Posterior vena cava (tissue), 2 donors: ENCODE data around the gene CLDN6. TPM values are rescaled to one million over a fixed set of nuclear protein-coding genes. Genes with fewer than 3 reads are reported as not detected.

ENCODE experiments used
- DNase-seq: peaks from one replicate; pipeline ENCODE4 v3.0.0-alpha.2; 2020; ENCODE audit warnings: low spot score
- intact Hi-C, 2 donors: fragments of 100-400 bp; cut with DNase I; formaldehyde crosslinking; loops; one replicate each; pipeline versions ENCODE4 v1.14.1 to v1.14.2; 2022 to 2023
- total RNA-seq, 2 donors: library from RNA; stranded (reverse); fragmentation: NEBNext Ultra II Directional; extraction: Animal tissue kit (Norgen Biotek cat#: 25700); gene quantifications; one replicate each; pipeline ENCODE4 v1.2.1, GENCODE V29; 2021
- donor health status: DM: yes; HTN: yes; CAD: no.
- donor health status: DM: yes; HTN: yes; CAD: no.

Gene CLDN6
- total RNA-seq, 2 donors from 2014 or later, result not detected

DNA sequence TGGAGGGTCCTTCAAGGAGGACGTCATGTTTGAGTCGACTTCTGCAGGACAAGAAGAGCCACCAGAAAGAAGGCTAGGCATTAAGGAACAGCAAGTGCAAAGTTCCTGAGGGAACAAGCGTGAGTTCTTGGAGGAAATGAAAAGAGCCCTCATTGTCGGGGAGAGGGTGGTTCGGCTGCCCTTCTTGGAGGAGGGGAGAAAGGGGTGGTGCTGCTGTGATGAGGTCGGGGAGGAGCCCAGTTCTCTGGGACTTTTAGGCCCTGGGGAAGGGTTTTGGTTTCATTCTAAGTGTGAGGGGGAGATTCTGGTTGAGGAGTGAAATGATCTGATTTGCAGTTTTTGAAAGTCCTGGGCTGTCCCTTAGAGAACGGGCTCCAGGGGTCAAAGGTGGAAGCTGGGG lies 14.6 kb upstream of the CLDN6 start:
- intact Hi-C loops, result no loop called here
- no peak for DNase-seq

GRCh38 chr16:3030222-3031212 lies 12.5 kb upstream of the CLDN6 start:
- no peak for DNase-seq
- intact Hi-C loops, result no loop called here

GRCh38 chr16:3029491-3030221 lies 11.7 kb upstream of the CLDN6 start:
- DNase-seq, result no peak
- intact Hi-C loops, result no loop called here

DNA sequence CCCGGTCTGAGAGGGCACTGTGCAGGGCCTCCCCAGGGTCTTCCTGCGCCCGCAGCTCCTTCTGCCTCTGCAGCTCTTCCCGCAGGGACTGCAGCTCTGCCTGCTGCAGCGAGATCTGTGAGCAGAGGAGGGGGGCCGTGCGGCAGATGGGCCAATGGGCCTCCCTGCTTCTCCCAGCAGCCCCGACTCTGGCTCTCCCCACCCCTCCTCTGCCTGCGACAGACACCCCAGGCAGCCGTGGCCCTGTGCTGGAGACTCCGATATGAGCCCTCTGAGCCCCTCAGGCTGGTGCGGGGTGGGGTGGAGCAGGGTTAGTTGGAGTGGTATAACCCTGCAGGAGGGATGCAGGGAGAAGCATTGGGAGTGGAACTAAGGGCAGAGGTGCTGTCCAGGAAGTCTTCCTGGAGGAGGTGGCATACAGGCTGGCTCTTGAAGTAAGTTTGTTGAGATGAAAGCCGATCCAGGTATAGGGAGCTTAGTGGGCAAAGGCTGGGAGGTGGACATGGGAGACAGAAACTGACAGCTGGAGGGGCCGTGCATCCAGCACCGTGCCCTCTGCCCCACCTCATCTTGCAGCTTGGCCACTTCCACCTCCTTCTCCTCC lies 10.8 kb upstream of the CLDN6 start:
- intact Hi-C loops, result no loop called here
- no peak for DNase-seq

GRCh38 chr16:3027983-3028715 lies 10.2 kb upstream of the CLDN6 start:
- peak; percentile 93 for DNase-seq
- intact Hi-C loops, result no loop called here

DNA sequence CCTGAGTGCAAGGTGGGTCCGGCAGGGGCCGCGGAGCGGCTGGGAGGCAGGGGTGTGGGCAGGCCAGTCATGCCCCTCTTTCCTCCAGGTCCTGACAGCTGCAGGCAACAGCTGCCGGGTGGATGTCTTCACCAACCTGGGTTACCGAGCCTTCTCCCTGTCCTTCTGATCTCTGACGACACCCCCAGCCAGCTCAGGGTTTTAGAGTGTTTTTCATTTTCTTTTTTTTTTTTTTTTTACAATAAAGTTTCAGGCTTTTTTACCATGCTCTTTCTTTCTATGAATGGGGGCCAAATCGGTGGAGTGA lies 9.5 kb upstream of the CLDN6 start:
- intact Hi-C loops, result no loop called here
- no peak for DNase-seq

GRCh38 chr16:3026609-3027488 lies 8.9 kb upstream of the CLDN6 start:
- intact Hi-C loops, result no loop called here
- DNase-seq, result no peak

- DNase-seq, result no peak
- intact Hi-C loops, result no loop called here
These were observed 8.0 kb upstream of the CLDN6 start for GRCh38 chr16:3026003-3026378.

DNA sequence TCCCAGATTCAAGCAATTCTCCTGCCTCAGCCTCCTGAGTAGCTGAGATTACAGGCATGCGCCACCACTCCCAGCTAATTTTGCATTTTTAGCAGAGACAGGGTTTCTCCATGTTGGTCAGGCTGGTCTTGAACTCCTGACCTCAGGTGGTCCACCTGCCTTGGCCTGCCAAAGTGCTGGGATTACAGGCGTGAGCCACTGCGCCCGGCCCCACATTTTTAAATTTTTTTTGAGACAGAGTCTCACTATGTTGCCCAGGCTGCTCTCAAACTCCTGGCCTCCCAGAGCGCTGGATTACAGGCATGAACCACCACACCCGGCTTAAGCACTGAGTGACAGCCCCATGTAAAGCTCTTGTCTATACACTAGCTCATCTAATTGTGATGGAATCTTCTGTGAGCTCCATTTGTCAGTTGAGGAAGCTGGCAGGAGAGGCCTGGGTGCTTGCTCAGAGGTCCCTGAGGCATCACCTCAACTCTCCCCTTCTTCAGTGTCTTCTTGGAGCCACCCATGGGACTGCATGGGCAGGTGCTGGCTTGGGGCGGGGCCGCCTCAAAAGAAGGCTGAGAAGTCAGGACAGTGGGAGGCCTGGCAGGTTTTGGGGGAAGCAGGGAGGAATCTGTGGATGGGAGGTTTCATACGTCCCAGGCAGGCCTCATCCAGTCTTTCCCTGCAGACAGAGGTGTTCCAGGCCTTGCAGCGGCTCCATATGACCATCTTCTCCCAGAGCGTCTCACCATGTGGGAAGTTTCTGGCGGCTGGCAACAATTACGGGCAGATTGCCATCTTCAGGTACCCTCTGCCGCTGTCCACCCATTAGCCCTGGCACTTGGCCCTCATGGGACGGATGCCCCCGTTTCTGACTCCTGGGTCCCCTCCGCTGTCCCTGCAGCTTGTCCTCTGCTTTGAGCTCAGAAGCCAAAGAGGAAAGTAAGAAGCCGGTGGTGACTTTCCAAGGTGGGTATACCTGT lies 7.3 kb upstream of the CLDN6 start:
- intact Hi-C loops, result no loop called here
- no peak for DNase-seq

DNA sequence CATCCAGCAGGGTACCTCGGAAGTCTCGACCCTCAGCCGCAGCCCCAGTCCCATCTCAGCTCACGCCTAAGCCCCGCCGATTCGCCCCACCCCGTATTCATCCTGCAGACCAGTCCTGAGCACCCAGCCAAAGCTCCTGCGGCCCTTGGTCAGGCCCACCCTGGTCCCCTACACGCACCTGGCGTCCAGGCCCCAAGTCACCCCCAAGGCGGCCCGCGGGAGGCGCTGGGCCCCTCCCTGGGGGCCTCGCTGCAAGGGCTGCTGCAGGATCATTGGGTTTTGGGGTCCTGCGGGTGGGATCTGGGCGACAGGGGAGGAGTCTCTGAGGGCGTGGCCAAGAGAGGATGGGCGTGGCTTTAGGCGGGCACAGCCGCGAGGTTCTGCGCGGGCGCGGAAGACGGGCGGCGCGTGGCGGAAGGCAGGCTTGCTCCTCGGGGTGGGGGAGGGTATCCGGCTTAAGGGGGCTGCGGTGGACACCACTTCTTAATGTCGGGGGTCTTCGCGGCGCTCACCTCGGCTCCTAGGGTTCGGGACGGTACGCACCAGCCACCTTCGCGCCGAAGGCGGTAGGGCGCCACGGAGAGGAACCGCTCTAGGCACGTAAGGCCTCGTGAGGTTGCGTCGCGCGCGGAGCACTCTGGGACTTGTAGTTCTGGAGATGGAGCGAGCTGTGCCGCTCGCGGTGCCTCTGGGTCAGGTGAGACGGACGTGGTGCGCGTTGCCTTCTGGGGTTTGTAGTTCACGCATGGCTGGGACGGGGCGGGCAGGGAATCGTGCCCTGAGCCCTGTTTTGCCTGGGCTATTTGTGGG lies 5.9 kb upstream of the CLDN6 start, which contains the start of the genes HCFC1R1 and THOC6:
Gene HCFC1R1 (minus strand): TSS at position 274 of the 810 bp plus-strand sequence. CDS start 1 bp downstream, at position 273.
Gene THOC6 (plus strand): TSS at position 367 of the 810 bp plus-strand sequence. CDS start 292 bp downstream, at position 659.
- intact Hi-C loops, result no loop called here

GRCh38 chr16:3023415-3023668 lies 5.4 kb upstream of the CLDN6 start:
- intact Hi-C loops, result no loop called here
- DNase-seq, result peak; percentile 90

More for the DNA sequence above, 5.9 kb upstream of the CLDN6 start, which contains the start of the genes HCFC1R1 and THOC6:
- peak; percentile 99 for DNase-seq

GRCh38 chr16:3022684-3023414 lies 4.9 kb upstream of the CLDN6 start:
- intact Hi-C loops, result no loop called here
- peak; percentile 88 for DNase-seq

- DNase-seq, result peak; percentile 98
- intact Hi-C loops, result no loop called here
These were observed 4.3 kb upstream of the CLDN6 start for GRCh38 chr16:3022208-3022683.

GRCh38 chr16:3021449-3022207 lies 3.6 kb upstream of the CLDN6 start:
- intact Hi-C loops, result no loop called here
- DNase-seq, result peak; percentile 94
